DND-41 (cell line): Measurements from ENCODE around the gene FBXO42.

ENCODE experiments used
- ATAC-seq: fragments of 200-7000 bp; cut with Tn5 transposase; 3 replicates; pipeline ENCODE4 v1.9.1; 2021; ENCODE audit warnings: low read depth; ENCODE audit not compliant: insufficient read depth
- DNase-seq: peaks from one replicate; pipeline ENCODE4 v3.0.0-alpha.2; 2020
- H2AFZ ChIP-seq: 2 replicates; pipeline ENCODE4 v1.6.0; 2012; ENCODE audit warnings: low read depth, low read length
- H3K27ac ChIP-seq: 2 replicates; pipeline ENCODE4 v1.5.1; 2012; ENCODE audit warnings: low read length, inconsistent platforms
- H3K27me3 ChIP-seq: fragments of 200-600 bp; sonication (generic); 2 replicates; pipeline ENCODE4 v1.6.0; 2012; ENCODE audit warnings: low read length, mild to moderate bottlenecking, inconsistent platforms; ENCODE audit not compliant: insufficient read depth, poor library complexity
- H3K36me3 ChIP-seq: 2 replicates; pipeline ENCODE4 v1.5.1; 2012; ENCODE audit warnings: low read length, inconsistent platforms; ENCODE audit not compliant: insufficient read depth
- H3K4me1 ChIP-seq: 2 replicates; pipeline ENCODE4 v1.5.1; 2012; ENCODE audit warnings: mild to moderate bottlenecking, low read length; ENCODE audit not compliant: insufficient read depth
- H3K4me2 ChIP-seq: 2 replicates; pipeline ENCODE4 v1.6.0; 2012; ENCODE audit warnings: mild to moderate bottlenecking, moderate library complexity, low read length, inconsistent platforms; ENCODE audit not compliant: insufficient read depth
- H3K4me3 ChIP-seq, 2 experiments: fragments of 200-600 bp in 1 of 2; shearing (Covaris generic) in 1 of 2; 2 replicates each; pipeline ENCODE4 v1.5.1; 2012 to 2016; ENCODE audit warnings: inconsistent platforms in 2 of 2, low read length in 2 of 2, mild to moderate bottlenecking in 2 of 2, low read depth in 1 of 2, moderate library complexity in 1 of 2
- H3K79me2 ChIP-seq: 2 replicates; pipeline ENCODE4 v1.6.0; 2012; ENCODE audit warnings: low read length, inconsistent platforms; ENCODE audit not compliant: insufficient read depth
- H3K9ac ChIP-seq: 2 replicates; pipeline ENCODE4 v1.6.0; 2012; ENCODE audit warnings: low read depth, mild to moderate bottlenecking, inconsistent platforms, low read length, moderate library complexity
- H3K9me3 ChIP-seq: 2 replicates; pipeline ENCODE4 v1.5.1; 2012; ENCODE audit warnings: low read length, moderate library complexity, mild to moderate bottlenecking, inconsistent platforms; ENCODE audit not compliant: insufficient read depth, severe bottlenecking
- H4K20me1 ChIP-seq: 2 replicates; pipeline ENCODE4 v1.6.0; 2012; ENCODE audit warnings: low read length; ENCODE audit not compliant: insufficient read depth
- EZH2 ChIP-seq: IDR thresholded peaks from 3 replicates; pipeline ENCODE4 v1.6.1; 2012; ENCODE audit warnings: borderline replicate concordance, low read depth, mild to moderate bottlenecking, moderate library complexity, low read length, inconsistent platforms; ENCODE audit not compliant: severe bottlenecking
- TF ChIP-seq, protein P1 (sequence below): IDR thresholded peaks from 2 replicates; pipeline ENCODE4 v1.5.1; 2012; ENCODE audit warnings: borderline replicate concordance, low read length, moderate library complexity, mild to moderate bottlenecking; ENCODE audit not compliant: poor library complexity, severe bottlenecking; ENCODE audit errors: extremely low read depth

Gene FBXO42

DNA sequence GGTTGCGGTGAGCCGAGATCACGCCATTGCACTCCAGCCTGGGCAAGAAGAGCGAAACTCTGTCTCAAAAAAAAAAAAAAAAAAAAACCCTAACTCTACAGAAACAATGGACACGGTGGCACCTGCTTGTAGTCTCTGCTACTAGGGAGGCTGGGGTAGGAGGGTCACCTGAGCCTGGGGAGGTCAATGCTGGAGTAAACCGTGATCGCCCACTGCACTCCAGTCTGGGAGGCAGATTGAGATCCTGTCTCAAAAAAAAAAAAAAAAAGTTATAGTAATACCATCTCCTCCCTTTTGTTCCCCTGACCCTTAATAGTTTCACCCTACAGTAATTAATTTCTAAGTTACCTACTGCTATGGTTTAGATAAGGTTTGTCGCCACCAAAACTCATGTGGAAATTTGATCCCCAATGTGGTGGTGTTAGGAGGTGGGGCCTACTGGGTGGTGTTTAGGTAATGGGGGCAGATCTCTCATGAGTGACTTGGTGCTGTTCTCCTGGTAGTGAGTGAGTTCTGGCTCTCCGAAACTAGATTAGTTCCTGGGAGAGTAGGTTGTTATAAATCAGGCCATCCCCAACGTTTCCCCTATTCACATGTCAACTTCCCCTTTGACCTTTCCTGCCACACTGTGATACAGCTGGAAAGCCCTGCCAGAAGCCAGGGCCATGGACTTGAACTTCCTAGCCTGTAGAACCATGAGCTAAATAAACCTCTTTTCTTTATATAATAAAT, 9.8 kb downstream of the FBXO42 start:
- no peak overlapping the region for H3K4me2 ChIP-seq
- H3K36me3 ChIP-seq = peaks cover 3% of the 10 kb centered on the region; the same call in 1 of the 2 replicates
- peaks cover 93% of the 10 kb centered on the region for H3K79me2 ChIP-seq
- H3K9me3 ChIP-seq = no peaks in the 10 kb centered on the region
- H3K27me3 ChIP-seq = no peaks in the 10 kb centered on the region
- H4K20me1 ChIP-seq = peaks cover 8% of the 10 kb centered on the region; the same call in 1 of the 2 replicates
- no peak for TF ChIP-seq EZH2
- TF ChIP-seq, protein P1, sequence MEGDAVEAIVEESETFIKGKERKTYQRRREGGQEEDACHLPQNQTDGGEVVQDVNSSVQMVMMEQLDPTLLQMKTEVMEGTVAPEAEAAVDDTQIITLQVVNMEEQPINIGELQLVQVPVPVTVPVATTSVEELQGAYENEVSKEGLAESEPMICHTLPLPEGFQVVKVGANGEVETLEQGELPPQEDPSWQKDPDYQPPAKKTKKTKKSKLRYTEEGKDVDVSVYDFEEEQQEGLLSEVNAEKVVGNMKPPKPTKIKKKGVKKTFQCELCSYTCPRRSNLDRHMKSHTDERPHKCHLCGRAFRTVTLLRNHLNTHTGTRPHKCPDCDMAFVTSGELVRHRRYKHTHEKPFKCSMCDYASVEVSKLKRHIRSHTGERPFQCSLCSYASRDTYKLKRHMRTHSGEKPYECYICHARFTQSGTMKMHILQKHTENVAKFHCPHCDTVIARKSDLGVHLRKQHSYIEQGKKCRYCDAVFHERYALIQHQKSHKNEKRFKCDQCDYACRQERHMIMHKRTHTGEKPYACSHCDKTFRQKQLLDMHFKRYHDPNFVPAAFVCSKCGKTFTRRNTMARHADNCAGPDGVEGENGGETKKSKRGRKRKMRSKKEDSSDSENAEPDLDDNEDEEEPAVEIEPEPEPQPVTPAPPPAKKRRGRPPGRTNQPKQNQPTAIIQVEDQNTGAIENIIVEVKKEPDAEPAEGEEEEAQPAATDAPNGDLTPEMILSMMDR = no peak
- no peaks in the 10 kb centered on the region for H3K4me1 ChIP-seq
- H3K4me3 ChIP-seq = no peak overlapping the region
- H3K27ac ChIP-seq = no peak overlapping the region
- DNase-seq (no peak), ATAC-seq (no peak)
- H3K9ac ChIP-seq = no peak overlapping the region
- H2AFZ ChIP-seq = no peak overlapping the region

DNA sequence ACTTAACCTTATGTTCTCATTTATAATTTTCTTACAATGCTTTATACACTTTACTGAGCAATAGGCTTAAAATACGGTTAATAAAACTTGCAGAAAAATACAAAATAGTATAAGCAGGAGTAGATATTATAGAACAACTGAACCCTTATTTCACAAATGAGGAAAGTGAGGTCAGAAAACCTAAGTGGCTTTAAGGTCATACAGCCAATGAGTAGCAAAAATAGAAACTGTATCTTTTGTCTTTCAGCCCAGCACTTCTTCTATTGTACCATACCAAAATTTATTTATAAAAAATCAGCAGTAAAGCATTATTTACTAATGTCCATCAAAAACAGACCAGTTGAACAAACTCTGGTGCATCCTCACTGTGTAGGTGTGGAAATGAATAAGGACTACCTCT, 11.6 kb downstream of the FBXO42 start:
- no peak for DNase-seq
- H3K79me2 ChIP-seq = peaks cover 91% of the 10 kb centered on the region
- TF ChIP-seq EZH2 = no peak
- TF ChIP-seq, protein P1 = no peak
- no peaks in the 10 kb centered on the region for H3K9me3 ChIP-seq
- peaks cover 3% of the 10 kb centered on the region; the same call in 1 of the 2 replicates for H3K36me3 ChIP-seq
- H3K27ac ChIP-seq = no peak overlapping the region
- no peak overlapping the region for H3K4me3 ChIP-seq
- no peak for ATAC-seq
- H3K9ac ChIP-seq = no peak overlapping the region
- H3K27me3 ChIP-seq = no peaks in the 10 kb centered on the region
- H3K4me1 ChIP-seq = no peaks in the 10 kb centered on the region
- no peak overlapping the region for H2AFZ ChIP-seq
- peaks cover 13% of the 10 kb centered on the region; the same call in 1 of the 2 replicates for H4K20me1 ChIP-seq
- H3K4me2 ChIP-seq = no peak overlapping the region

DNA sequence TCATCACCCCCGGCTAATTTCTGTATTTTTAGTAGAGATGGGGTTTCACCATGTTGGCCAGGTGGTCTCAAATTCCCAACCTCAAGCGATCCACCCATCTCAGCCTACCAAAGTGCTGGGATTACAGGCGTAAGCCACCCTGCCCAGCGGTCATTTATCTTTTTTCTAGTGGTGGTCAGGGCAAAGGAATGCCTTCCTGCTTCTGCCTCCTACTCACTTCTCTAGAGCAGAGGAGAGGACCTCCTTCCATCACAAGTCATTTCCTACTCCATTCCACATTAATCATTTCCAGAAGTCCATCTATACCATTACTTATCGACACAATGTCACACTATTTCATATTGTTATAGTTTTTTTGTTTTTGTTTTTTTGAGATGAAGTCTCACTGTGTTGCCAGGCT, 13.3 kb downstream of the FBXO42 start:
- Histone ChIP-seq H3K27ac (no peak overlapping the region), H3K79me2 (peaks cover 90% of the 10 kb centered on the region), H3K9ac (no peak overlapping the region), H3K4me2 (no peak overlapping the region), H2AFZ (no peak overlapping the region), H4K20me1 (peaks cover 23% of the 10 kb centered on the region; the same call in 1 of the 2 replicates), H3K9me3 (no peaks in the 10 kb centered on the region), H3K36me3 (peaks cover 3% of the 10 kb centered on the region; the same call in 1 of the 2 replicates), H3K27me3 (no peaks in the 10 kb centered on the region), H3K4me3 (no peak overlapping the region), H3K4me1 (no peaks in the 10 kb centered on the region)
- no peak for DNase-seq
- ATAC-seq = no peak
- no peak for TF ChIP-seq EZH2
- TF ChIP-seq, protein P1 = no peak
